NCI-H1092 treated with DMSO at 0.1 percent for 48 hours (cell line): Measurements from ENCODE around the gene ASB18.
"Not testable (repeated sequence)": the region's sequence is repeated elsewhere in the genome, so short reads cannot be mapped to it uniquely, and the experiment has no call there.

Experiments used
- DNase-seq: peaks from one replicate; lab custom pipeline; 2025; lab: John Stamatoyannopoulos, UW

The ASB18 gene

DNA sequence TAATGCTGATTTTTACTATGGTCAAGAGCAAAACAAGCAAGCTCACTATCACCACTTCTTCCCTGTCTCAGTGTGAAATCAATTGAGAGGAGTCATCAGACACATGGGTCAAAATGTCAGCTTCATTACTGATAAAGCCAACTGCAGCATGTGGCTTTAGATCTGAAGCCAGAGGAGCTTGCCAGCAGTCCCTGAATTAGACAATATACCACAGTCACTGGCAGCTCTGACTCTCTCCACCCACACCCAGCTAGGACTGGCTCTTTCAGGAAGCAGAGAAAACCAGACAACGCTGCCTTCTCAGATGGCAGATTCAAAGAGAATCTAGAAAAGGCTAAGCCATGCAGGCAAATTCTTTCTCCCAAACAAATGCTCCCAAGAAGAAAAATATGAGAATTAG, 20.0 kb upstream of the ASB18 start:
- no peak for DNase-seq

DNA sequence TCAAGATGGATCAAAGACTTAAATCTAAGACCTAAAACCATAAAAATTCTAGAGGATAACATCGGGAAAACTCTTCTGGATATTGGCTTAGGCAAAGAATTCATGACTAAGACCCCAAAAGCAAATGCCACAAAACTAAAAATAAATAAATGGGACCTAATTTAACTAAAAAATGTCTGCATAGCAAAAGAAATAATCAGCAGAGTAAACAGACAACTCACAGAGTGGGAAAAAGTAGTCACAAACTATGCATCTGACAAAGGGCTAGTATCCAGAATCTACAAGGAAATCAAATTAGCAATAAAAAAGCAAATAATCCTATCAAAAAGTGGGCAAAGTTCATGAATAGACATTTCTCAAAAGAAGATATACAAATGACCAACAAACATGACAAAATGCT, 18.2 kb upstream of the ASB18 start:
- DNase-seq: no peak

DNA sequence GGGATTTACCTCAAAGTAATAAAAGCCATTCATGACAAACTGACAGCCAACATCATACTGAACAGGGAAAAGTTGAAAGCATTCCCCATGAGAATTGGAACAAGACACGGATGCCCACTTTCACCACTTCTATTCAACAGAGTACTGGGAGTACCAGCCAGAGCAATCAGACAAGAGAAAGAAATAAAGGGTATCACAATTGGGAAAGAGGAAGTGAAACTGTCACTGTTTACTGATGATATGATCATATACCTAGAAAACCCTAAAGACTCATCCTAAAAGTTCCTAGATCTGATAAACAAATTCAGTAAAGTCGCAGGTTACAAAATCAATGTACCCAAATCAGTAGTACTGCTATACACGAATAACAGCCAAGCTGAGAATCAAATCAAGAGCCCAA, 17.2 kb upstream of the ASB18 start:
- no peak for DNase-seq

DNA sequence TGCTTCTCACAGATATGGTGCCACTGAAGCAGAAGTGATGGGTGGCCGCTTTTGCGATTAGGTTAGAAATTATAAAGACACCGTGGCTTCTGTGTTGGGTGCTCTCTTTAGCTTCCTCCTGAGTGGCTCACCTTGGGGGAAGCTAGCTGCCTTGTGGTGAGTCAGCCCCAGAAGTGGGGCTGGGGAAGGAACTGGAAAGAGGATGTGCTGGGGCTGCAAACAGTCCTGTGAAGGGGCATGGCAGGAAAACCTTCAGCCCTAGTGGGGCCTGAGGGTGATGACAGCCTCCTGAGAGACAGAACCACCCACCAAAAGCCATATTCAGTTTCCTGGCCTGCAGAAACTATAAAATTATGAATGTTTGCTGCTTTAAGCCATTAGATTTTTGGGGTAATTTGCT, 8.9 kb upstream of the ASB18 start:
- no peak for DNase-seq

DNA sequence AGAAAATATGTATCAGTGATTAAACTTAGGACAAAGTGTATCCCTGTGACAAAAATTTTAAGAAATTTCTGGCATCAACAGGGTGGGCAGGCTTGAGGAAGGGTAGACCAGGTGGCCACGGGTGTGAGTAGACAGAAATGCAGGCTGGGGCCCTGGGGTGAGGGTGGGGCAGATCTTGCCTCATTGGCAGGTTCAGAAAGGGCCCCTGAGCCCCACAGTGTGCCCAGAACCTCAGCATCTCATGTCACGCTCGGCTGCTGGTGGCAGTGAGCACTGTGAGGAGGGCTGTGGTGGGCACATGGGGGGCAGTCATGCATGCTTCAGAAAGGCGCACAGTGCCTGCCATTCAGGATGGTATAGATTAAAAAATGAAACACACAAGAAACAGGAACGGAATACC, 7.6 kb upstream of the ASB18 start:
- DNase-seq: no peak

DNA sequence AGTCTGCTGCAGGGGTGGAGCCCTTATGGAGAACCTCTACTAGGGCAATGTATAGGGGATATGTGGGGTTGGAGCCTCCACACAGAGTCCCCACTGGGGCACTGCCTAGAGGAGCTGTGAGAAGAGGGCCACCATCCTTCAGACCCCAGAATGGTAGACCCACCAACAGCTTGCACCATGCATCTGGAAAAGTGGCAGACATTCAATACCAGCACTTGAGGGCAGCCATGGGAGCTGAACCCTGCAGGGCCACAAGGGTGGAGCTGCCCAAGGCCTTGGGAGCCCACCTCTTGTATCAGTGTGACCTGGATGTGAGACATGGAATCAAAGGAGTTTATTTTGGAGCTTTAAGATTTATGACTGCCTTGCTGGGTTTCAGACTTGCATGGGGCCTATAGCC, 5.7 kb upstream of the ASB18 start:
- not testable (repeated sequence) for DNase-seq

DNA sequence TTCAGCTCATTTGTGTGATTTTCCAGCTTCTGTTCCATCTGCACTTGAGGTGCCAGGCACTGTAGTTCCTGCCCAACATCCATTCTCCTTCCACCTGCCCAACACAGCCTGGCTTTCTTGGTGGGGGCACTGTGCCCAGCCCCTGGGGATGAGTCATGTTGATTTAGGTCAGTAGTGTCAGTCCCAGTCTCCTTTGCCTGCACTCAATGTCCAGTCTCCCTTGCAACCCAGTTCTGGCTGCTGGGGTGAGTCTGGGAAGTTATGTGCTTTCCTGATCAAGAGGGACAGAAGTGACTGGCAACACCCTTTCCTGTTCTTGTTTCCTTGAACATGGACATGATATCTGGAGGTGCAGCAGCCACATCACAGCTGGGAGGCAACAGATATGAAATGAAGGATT, 1.5 kb upstream of the ASB18 start:
- no peak for DNase-seq

DNA sequence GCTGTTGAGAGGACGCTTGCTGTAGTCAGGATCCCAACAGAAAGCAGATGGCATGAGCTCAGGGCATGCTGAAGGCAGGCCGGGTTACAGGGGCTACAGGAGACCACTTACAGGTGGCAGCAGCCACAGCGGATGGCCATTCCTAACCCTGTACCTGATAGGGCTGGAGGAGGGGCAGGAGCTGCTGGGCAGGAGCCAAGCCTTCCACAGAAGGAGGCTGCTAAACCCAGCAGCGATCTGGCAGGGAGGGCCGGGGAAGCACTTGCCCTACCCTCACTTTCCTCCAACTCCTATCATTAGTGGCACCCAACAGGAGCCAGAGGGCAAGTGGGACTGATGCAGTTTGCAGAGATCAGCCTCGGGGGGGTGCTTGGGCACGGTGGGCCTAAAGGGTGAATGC, 2.0 kb downstream of the ASB18 start:
- DNase-seq: no peak

DNA sequence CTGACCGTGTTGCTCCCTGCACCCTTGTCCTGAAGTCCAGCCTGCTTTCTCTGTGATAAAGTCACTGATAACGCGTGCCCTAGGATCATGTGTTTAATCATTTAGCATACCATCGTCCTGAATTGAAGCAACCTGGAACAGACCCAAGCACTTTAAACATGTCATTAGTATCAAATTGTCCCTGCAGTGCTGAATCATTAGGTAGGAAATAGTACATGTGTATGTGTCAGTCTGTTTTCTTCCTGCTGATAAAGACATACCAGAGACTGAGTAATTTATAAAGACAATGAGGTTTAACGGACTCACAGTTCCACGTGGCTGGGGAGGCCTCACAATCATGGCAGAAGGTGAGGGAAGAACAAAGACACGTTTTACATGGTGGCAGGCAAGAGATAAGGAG, 2.8 kb downstream of the ASB18 start:
- no peak for DNase-seq

DNA sequence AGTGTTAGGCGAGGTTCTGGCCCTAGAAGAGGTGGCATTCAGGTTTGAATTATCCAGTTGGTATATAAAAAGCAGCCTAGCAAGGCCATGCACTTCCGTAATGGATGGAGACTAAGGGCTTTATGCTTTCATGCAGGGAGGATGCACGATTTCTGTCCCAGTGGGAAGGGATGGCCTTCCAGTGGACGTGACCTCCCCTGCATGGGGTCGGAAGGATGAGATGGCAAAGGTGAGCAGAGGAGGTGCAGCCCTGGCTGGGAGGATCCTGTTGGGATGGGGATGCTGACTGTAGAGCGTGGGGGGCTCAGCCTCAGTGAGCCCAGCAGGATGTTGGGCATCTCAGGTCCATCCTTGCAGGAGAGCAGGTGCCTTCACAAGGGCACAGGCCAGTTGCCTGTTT, 4.8 kb downstream of the ASB18 start:
- DNase-seq: no peak

DNA sequence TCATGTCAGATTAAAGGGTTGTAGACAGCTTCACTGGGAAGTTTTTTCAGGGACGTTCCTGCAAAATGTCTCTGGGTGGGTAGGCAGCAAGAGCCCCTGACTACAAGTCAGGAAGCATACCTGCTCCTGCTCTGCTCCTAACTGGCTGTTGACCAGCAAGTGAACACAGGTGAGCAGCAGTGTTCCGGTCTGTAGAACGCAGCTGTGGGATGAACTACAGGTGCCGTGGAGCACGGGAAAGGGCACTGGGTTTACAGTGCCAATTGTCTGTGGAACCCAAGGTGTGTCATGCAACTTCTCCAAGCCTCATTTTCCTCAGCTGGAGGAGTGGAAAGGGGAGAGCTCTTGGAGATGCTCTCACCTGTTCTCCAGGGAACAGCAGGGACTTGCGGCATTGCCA, 6.6 kb downstream of the ASB18 start:
- no peak for DNase-seq

DNA sequence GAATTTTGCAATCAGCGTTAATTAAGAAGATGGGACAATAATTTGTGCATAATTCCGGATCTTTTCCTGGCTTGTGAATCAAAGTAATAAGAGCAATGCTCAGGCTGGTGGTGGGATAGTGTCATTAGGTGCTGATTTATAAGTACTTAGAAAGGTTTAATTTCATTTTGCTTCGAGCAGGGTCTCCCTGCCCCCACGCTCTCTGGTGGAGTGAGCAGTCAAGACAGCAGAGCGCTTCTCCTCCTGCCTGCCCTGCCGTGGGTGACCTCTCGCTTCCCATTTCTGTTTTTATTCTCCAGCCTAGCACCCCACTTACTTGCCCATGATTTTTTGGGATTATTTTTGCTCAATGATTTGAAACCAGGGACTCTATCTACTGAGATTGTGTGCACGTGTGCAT, 7.1 kb downstream of the ASB18 start:
- no peak for DNase-seq

DNA sequence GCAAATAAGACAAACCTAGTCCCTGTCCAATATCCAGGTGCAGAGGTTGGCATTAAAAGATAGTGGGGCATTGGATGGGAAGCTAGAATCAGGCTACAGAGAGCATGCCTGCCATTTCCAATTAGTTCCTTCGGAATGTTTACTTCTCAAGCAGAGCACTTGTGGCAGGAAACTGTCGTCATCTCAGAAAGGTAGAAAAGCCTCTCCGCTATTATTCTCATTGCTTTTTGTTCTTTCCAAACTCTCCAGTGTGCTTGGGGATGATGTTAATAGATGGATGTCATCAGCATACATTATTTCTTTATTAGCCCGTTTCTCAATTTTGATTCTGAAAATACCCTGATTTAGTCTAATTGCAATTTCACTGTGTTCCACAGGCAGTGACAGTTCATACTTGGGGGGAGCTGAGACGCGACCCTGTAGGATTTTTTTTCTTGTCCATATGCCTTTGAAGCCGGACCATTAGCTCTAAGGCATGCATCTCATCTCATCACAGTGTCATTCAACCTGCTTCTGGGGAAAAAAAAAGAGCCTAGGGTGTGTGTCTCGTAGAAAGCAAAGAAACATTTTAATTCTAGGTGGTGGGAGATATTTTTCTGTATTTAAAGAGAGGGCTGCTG, 7.7 kb downstream of the ASB18 start:
- DNase-seq: no peak

DNA sequence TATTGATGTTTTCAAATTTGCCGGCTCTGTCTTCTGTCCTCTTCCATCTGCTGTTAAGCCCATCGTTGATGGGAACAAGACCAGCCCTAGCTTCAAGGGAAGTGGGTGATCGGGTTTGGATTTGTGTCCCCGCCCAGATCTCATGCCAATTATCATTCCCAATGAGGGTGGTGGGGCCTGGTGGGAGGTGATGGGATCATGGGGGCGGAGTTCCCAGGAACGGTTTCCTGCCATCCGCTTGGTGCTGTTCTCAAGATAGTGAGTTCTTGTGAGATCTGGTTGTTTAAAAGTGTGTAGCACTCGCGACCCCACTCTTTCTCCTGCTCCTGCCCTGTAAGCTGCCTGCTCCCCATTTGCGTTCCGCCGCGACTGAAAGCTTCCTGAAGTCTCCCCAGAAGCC, 9.5 kb downstream of the ASB18 start:
- no peak for DNase-seq

DNA sequence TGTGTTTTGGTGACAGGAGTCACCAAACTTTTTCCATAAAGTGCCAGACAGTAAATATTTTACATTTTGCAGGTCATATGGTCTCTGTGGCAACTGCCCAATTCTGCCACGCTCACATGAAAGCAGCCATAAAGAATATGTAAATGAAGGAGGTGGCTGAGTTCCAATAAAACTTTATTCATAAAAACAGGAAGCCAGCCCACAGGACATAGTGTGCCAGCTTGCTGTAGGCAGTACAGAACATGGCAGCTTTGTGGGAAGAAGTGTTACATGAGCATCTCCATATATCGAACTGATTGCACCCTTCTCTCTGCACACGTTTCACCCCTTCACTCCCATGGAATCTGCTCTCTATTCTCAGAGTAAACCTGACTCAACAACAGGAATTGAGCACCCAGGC, 10.2 kb downstream of the ASB18 start:
- no peak for DNase-seq

DNA sequence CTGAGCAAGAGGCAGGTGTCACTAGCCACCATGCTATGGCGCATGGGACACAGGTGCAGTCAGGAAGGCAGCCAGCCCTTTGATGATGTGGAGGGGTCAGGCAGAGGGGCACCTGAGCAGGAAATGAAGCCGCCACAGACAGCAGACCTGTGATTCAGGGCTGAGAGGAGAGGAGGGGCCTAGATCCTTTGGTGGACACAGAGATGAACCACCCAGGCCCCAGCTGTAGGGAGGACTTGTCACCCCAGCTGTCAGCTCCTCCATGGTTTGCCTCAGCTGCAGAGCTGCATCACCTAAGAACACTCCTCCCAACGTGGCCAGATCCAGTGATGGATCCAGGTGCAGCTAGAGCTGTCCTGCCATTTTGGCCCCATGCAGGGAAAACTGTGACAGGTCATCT, 11.6 kb downstream of the ASB18 start:
- no peak for DNase-seq

DNA sequence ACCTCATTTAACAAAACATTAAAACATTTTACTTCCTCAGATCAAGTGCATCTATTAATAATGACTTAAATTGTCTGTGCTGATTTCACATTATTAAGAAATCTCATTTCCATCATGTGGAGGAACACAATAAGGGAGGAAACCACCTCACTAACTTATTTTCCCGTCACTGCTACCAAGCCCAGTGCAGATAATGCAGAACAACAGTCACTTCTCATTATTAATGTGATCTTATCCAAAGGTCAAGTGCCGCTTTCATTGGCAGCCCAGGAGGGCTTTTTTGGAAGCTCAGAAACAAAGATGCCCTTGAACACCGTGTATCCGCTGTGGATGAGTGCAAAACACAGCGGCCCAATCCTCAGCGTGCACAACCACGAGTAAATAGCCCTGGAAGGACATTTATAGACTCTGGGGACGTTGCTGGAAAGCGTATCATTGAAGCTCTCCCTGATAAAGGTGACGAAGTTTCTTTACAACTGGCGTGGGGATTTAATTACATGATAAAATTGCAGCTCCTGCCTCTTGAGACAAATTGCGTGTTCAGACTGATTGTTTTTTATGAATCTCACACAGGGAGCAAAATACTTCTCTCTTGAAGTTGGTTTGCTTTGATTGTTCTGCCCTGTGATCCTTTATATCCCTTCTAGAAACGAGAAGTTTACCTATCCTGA, 13.2 kb downstream of the ASB18 start:
- no peak for DNase-seq

DNA sequence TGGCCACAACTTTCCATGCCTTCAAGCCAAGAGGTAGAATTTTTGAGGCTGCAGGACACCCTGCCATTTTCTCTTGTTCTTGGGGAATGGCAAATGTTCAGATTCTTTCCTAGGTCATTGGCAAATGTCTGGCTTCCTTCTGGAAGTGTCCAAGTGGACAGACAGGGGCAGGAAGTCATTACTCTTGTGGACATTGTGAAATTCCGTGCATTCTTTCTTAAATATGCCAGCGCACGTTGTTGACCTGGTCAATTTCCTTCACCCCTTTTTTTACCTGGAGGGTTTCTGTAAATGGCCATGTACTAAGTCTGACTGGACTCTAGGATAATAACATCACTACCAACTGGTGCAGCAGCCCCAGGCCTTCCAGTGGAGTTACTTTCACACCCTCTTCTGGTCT, 13.9 kb downstream of the ASB18 start:
- no peak for DNase-seq

DNA sequence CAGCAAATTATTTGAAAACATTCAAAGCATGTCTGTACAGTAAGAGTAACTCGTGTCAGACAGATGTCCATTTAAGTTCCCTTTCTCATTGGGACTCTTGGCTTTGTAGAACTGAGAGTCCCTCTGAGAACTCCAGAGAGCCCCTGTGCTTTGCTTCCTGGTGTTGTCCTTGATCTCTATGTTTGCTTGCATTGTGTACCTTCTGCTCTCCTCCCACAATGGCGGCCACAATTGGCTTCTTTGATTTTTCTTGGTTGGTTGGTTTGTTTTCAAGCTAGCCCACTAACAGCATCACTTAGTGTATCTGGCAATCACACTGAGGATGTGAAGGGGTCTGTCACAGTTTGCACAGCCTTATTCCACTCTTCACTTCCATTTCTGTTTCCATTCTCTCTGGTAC, 15.1 kb downstream of the ASB18 start:
- no peak for DNase-seq

DNA sequence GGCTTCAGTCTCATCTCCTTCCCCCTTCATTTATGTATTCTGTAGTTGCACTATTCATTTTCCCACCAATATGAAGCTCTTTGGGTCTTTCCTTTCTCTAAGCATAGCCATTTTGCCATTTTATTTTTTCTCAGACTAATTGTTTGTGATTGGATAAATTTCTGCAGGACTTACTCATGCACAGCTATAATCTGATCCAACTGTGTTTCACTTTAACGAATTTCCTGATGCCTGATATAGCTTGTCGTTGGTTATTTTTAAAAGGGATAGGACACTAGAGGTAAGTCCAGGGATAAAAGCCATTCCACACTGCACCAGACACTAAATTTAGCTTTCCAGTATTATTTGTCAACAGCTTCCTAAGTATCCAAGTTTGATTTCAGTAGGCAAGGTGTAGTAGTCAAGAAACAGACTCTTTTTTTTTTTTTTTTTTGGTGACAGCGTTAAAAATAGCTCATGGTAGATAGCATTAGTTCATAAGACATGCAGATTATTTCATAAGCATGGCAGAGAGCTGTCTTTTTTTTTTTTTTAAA, 17.4 kb downstream of the ASB18 start:
- no peak for DNase-seq

DNA sequence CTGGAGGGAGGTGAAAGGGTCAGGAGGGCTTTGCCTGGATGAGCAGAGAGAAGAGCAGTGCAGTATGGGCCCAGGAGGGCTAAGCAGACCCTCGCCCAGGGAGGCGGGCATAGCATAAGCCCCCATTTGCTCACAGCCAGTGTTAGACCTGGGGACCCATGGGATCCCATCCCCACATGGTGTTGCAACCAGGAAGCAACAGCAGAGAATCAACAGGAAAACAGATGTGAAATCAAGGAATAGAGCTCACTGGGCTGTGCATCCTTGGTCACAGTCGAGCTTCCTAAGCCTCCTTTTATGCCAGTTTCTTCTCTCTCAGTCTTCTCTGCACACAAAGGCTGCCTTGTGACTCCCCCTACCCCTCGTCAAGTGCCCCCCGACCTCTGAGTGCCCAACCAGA, 19.9 kb downstream of the ASB18 start:
- no peak for DNase-seq

DNA sequence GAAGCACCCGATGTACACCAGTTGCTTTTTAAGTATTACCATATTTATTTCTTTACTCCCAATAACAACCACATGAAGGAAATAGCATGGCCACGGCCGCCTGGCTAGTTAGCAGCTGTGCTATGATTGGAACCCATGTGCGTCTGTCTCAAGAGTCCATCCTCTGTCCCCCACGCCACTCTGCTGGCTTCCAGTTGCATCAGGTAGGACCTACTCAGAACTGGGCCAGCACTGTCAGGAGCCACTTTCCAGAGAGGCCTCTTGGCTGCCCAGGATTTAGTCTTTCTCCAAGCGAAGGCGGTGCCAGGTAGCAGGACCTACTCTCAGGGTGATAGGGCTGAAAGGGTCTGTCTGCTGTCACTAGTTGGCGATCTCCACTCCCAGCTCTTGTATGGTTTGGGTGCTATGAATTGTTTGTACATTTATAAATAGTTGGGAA, 22.1 kb downstream of the ASB18 start:
- DNase-seq: no peak

DNA sequence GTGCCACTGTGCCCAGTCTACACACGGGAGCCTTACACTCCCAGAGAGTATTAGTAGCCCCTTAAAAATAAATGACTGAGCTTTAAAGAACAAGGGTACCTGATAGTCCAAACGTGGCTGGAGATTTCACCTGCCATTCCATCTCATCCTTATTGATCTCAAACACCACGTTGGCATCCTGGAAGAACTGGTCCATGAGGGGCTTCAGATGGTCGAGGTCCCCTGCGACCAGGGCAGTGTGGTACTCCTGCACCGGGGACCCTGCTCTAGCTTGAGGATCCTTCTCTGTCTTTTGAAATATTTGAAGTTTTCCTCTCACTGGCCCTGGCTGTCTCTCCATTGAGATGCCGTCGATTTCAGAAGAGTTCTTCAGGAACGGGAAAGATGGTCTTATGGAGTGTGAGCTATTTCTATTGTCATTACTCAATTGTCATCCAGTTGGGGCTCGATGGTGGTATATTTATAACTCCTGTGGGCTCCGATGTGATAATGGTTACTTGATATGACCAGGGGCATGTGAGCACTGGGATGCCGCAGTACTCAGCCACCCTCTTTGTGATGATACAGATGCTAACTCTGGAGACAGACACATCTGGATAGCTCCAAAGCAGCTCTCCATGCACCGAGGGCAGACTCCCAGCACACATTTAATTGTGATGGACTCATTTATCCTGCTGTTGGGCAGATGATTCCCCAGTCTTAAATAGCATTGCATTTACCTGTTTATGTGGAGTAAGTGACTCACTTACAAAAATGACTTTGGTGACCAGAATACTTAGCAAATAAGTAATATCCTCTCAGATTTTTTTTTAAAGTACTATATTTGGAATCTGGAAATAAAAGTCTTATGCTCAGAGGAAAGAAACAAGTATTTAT, 22.8 kb downstream of the ASB18 start:
- DNase-seq: no peak
